HG03439 (cell line): Measurements from ENCODE around the gene PROK1.
A peak's percentile ranks its signal among the peaks of the same experiment; 100 is the strongest.
"Not testable (repeated sequence)": the region's sequence is repeated elsewhere in the genome, so short reads cannot be mapped to it uniquely, and the experiment has no call there.

Experiments used
- ATAC-seq: cut with Tn5 transposase; IDR thresholded peaks from one replicate; pipeline ENCODE4 v1.9.1; 2021; ENCODE audit warnings: mild to moderate bottlenecking, moderate library complexity; ENCODE audit not compliant: unreplicated experiment

PROK1 gene

DNA sequence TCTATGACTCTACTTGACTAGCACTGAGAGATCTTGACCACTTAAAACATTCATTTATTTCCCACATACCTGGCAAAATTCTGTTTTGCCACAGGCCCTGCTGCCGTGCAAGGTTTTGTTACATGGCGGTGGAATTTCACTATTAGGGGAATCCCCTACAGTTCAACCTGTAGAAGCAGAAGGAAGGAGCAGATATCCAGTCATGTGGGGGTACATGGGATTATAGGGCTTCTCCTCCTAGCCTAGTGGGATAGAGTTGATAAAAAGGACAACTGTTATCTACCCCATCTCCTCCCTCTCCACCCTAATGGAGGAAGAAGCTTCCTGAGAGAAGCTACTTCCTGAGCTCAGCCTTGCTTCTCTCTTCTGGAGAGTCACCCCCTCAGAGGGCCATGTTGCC, 17.7 kb upstream of the PROK1 start:
- ATAC-seq: no peak

DNA sequence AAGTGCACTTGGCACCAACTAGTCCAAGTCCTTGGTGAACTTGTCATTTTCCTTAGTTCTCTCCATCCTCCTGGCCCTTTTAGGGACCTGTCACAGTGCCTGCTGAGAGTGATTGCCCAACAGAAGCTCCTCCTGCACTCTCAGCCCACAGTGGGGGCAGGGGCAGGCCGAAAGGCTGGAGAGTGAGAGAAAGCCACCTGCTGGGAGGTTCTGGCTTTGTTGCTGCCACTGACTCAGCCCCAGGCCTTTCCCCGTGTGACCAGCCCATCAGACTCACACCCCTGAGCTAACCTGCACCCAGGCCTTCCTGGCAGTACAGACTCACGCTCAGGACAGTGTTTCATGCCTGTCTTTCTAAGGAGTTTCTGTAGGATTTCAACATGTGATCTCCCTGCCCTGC, 17.1 kb upstream of the PROK1 start:
- no peak for ATAC-seq

DNA sequence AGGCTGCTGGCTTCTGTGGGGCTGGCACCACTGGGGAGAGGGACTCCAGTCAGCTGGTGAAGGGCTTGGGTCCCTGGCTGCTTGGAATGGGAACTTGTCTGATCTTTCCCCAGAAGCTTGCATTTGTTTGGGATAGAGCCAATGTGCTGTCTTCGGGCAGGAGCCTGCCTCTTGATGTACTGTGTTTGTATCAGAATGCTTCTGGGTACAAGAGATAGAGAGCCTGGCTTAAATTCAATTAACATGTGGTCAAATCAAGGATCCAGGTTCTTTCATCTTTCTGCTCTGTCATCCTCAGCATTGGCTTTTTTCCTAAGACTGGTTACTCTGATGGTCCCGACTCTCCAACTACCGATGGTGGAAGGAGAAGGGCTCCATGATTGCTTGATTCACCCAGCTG, 16.0 kb upstream of the PROK1 start:
- ATAC-seq: no peak

DNA sequence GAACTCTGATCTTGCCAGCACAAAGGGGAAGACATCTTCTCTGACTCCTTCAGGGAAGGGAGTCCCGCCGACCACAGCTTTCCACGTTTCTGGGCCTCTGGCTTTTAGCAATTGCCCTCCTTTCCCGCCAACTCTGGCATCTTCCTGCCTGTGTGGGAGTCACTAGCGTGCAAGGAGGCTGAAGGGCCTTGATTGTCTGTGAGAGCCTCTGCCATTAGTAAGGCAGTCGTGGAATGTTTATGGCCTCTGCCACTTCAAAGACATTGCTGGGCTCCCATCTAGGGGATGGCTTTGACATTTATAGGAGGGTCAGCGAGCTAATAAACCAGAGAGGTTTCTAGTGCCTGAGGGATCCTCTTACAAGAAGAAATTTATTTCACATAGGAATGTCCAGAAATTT, 14.3 kb upstream of the PROK1 start:
- no peak for ATAC-seq

DNA sequence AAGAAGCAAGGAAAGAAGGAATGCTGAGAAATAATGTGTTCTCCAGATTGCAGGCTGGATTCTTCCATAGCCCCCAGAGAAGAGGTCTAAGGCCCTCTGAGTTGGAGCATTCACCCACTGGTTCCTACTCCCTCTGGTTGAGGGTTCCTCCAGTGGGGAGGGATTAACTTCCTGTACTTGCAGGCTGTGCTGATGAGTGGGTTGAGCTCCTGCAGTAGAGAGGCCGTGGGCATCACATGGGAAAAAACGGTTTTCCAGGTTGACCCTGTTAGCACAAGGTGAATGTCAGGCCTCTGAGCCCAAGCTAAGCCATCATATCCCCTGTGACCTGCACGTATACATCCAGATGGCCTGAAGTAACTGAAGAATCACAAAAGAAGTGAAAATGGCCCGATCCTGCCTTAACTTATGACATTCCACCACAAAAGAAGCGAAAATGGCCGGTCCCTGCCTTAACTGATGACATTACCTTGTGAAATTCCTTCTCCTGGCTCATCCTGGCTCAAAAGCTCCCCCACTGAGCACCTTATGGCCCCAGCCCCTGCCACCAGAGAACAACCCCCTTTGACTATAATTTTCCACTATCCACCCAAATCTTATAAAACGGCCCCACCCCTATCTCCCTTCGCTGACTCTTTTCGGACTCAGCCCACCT, 13.2 kb upstream of the PROK1 start:
- ATAC-seq: not testable (repeated sequence)

DNA sequence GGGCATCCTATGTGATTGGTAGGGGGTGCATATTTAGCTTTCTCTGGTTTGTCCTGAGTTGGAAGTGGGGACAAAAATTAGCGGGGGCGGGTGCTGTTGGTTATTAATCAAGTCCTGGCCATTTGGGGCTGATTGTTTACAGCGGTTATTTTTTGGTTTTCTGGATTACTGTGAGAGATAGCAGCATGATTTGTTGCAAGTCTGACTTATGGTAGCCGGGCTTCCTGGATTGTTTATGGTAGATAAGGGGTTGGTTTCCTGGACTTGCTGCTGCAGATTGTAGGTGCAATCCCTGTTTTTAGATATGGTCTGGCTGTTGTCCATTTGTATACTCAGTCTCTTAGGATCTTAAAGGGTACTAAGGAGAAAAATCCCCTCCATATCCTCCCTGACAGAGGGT, 12.1 kb upstream of the PROK1 start:
- no peak for ATAC-seq

DNA sequence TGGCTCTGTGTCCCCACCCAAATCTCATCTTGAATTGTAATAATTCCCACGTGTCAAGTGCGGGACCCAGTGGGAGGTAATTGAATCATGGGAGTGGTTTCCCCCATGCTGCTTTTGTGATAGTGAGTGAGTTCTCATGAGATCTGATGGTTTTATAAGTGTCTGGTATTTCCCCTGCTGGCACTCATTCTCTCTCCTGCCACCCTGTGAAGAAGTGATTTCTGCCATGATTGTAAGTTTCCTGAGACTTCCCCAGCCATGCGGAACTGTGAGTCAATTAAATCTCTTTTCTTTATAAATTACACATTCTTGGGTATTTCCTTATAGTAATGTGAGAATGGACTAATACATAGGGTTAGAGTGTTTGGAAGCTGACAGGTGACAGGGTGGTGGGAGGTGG, 11.1 kb upstream of the PROK1 start:
- not testable (repeated sequence) for ATAC-seq

DNA sequence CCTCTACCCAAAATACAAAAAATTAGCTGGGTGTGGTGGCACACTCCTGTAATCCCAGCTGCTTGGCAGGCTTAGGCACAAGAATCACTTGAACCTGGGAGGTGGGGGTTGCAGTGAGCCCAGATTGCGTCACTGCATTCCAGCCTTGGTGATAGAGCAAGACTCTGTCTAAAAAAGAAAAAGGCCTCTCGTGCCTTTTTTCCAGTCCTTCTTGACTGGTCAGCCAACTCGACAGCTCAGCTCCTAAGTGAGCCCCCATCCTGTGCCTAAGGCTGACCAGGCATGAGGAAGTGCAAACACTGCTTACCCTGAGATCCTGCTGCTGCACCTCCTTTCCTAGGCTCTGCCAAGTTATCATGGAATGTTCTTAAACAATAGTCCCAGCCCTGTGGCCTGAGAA, 10.1 kb upstream of the PROK1 start:
- no peak for ATAC-seq

DNA sequence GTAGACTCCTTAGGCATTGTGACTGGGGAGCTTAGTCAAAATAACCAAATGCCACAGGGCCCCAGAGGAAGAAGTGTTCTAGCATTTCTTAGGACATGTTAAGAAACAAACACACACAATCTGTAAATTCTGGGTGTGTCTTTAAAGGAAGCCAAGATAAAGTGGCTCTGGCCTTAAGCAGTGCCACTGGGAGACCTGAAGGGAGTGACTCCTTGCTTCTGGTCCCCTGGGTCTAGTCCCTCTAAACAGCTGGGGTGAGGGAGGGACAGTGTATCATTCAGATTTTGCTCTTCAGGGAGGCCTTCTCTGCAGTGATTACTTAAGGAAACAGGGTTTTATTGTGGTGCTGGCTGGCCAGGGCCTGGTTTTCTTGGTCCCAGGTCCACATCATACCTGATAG, 9.1 kb upstream of the PROK1 start:
- no peak for ATAC-seq

DNA sequence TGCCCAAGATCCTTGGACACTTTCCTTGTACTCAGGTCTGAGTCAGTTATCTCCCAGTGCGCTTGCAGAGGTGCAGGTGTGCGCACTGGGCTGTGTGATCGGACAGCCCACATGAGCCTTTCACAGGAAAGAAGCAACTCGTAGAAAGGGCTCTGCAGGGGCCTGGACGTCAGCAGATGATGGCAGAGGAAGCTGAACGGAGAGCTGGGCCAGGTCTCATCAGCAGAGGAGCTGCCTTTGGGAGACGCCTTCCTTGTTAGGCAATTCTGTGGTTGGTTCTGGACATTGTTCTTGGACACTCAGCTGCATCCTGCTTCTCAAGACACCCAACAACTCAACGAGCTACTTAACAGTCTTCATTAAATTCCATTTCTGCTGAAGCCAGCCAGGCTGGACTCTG, 7.5 kb upstream of the PROK1 start:
- no peak for ATAC-seq

DNA sequence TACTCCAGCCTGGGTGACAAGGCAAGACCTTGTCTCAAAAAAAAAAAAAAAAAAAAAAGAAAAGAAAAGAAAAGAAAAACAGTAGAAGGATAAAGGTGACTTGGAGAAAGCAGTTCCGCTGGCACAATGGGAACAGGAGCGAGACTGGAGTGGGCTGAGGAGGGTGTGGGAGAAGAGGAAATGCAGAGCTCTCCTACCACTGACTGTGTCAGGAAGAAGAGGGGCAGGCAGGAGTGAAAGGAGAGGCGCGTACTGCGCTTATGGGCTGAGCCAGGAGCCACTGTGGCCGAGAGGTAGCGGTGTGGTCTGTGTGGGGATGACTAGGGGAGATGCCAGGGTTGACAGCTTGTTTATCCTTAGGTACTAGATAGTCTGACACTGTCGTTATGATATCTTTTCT, 6.4 kb upstream of the PROK1 start:
- no peak for ATAC-seq

DNA sequence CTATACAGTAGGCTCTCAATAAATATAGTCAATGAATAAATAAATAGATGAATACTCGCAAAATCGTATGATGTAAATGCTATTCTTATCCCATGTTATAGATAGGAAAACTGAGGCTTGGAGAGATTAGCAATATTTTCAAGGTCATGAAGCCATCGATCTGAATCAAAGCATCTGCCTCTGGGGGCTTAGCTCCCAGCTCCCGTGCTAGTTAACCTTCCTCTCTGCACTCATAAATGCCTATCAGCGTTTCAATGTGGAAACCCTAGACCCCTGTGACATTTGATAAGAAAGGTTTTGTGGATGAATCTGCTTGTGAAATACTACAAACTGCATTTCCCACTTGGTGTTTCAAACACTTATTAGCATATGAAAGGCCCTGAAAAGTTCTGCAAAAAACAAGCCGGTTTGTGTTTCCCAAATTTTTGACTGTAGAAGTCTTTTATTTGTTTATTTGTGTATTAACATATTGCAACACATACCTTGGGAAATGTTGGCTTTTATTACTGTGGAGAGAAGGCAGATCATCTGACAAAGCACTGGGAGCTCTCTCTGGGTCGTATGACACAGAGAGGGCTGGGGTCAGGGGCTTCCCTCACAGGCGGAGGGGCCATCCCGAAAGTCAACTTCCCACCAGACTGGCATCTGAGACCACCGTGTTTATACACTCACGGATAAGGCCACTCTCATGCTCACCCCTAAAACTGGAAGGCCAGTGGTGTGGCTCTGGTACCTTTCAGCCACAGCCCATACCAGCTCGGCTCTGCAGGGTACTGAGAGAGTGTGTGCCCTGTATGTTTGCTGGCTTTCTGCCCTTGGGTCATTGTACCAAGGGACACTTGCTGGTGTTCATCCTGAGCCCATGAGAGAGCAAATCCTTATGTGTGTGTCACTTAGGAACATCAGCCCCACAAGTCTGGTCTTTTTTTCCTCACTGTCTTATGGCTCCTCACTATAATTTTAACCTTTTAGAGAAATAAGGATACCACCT, 993 bp upstream of the PROK1 start:
- no peak for ATAC-seq

DNA sequence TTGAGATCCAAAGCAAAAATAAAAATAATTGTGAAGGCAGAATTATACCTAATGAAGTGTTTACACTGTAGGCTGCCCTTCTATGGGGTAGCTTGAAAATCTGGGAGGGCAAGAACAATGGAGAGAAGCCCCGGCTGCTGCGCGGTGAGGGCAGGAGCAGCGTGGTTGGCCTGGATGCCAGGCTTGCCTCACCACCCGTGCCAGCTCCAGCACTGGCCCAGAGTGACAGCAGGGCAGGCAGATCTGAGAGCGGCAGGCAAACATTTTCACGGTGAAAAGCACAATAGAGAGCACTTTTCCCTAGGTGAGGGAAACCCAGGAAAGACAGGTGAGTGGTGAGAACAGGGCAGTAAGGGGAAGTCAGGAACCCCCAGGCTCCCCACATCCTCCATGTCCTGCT, 1.4 kb downstream of the PROK1 start:
- ATAC-seq: no peak

DNA sequence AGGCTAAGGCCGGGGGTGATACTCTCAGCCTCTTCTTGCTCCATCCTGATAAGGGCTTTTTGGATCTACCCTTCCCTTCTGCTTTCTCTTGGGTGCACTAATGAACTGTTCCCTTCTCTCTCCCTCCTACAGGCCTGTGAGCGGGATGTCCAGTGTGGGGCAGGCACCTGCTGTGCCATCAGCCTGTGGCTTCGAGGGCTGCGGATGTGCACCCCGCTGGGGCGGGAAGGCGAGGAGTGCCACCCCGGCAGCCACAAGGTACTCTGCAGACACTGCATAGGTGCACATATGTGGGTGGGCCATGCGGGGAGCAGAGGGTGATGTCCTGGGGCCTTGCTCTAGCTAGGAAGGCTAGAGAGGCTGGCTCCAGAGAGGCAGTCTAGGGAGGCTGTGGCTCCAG, 2.9 kb downstream of the PROK1 start:
- no peak for ATAC-seq

DNA sequence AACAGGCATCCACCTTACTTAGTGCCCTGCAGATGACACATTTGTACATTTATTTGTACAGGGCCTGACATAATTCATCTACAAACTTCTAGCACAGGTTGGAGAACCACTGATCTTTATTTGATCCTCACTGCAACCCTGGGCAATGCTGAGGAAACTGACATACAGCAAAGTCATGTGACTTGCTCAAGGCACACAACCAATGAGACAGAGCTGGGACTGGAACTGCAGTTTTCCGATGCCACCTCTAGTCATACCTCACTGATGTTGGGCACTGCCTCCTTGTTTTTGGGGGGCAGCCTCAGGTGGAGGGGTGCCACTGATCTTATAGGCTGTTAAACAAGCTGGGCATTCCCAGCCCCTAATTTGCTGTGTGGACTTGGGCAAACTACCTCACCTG, 3.4 kb downstream of the PROK1 start:
- no peak for ATAC-seq

DNA sequence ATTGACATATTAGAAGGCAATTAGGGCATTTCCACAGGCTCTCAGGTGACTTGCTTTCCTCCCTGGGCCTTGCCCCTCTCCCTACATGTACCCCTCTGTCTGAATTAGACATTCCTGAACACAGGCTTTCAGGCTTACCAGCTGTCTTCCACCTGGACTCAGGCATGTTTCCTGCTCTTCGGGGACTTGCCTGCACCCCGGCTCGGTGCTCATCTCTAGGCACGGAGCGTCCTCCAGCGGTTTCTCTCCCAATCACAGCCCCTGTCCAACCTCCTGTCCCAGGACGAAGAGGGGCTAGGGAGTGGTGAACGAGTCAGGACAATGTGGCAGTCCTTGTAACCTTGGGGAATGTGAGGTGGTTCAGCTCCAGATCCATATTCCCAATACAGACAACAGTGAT, 4.2 kb downstream of the PROK1 start:
- no peak for ATAC-seq

DNA sequence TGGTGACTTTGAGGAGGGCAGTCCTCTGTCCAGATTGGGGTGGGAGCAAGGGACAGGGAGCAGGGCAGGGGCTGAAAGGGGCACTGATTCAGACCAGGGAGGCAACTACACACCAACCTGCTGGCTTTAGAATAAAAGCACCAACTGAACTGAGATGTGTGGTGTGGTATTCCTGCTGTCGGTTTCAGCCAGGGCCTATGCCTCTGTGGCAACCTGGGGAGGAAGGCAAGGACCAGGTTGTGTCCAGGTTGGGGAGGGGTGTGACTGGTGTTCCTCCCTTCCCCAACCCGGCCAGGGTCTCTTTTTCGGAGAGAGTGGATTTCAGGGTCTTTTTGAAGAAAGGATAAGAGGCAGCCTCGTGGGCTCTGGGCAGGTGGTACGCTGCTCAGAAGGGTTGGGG, 6.3 kb downstream of the PROK1 start:
- no peak for ATAC-seq

DNA sequence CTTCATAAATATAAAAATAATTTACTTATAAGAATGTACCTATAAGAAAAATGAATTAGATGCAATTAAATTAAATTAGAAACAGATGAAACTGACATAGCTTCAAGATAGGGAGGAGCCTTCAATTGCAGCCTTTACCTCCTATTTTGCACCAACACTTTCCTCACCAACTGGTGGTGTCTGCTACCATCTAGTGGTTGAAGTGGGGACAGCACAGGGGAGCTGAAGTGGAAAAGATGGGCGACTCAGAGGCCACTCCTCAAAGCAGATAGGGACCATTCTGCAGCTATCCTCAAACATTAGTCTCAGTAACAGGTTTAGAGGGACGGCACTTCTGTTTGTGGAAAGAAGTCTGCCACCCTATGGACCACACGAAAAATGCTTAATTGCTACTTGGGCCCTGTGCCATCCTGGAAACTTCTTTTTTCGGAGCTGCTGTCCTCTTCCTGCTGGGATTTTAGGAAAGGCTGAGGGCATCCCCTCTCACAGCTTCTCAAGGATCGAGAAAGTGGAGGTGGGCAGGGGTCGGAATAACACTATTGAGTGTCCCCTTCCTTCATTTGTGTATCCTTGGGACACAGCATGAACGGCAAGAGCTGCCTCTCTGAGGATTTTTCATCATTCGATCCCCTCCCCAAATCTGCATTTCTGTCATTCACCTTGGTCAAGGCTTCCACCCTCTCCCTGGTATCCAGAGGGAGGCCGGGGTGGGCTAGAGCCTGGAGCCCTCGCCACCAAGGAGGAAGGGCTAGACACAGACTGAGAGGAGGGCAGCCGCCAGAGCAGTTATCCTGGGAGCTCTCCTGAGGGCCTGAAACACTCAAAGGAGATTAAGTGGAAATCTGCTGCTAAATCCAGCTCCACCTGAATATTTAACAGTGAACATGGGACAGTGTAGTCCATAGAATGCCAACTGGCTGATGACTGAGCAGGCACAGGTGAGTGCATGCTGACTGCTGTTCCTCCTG, 9.6 kb downstream of the PROK1 start:
- peak; percentile 53 for ATAC-seq

DNA sequence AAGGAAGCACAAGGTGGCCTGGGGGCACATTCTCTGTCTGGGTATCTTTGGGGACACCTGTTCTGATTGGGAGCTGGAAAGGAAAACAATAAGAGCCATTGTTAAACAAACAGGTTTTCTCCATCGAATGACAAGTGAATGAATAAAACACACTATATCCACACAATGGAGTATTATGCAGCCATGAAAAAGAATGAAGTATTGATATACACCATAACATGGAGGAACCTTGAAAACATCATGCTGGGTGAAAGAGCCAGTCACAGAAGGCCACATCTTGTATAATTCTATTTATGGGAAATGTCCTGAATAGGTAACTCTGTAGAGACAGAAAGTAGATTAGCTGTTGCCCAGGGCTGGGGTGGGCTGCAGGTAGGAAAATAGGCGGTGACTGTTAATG, 11.1 kb downstream of the PROK1 start:
- no peak for ATAC-seq

DNA sequence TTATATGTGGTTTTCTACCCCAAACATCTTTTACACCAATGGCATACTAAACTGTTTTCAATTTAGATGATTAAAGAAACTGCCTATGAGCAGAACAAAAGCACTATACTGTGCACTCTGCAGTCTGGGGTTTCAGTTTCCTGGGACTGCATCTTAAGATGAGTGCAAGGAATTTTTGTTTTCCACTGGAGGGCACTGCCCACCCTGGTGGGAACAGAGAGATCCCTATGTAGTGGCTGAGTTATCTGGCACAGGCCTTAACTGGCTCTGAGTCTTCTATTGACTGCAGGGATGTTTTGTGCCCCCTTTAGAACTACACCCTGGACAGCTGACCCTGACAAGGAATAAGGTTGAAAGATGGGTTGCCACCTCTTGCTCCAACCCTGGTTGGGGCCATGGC, 12.0 kb downstream of the PROK1 start:
- ATAC-seq: no peak

DNA sequence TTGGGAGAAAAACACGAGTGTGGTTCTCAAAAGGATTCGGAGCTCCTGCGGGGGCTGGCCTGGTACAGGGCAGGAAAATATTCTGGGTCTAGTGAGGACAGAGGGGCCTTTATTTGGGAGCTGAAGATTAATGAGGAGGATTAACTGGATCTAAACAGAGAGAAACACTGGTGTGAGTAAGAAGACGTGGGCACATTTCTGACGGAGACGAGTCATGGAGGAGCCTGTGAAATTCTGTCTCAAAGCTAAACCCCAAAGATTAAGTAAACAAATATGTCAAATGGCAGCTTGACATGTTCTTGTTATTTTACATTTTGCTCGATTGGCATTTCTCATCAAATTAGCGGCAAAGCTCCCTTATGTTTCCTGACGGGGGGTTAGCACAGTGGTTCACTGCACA, 12.8 kb downstream of the PROK1 start:
- ATAC-seq: no peak
